Epithelial cell of proximal tubule (primary cell): Measurements from ENCODE around the gene SCGB1A1. TPM values are rescaled to one million over a fixed set of nuclear protein-coding genes. Genes with fewer than 3 reads are reported as not detected.
"Not testable (repeated sequence)": the region's sequence is repeated elsewhere in the genome, so short reads cannot be mapped to it uniquely, and the experiment has no call there.

ENCODE experiments used
- DNase-seq: peaks from one replicate; pipeline ENCODE4 v3.0.0-alpha.2; 2011; ENCODE audit warnings: low read depth
- H3K4me3 ChIP-seq: 2 replicates; pipeline ENCODE4 v1.5.1; 2011; ENCODE audit warnings: low read depth, mild to moderate bottlenecking, low read length
- CTCF ChIP-seq: conservative IDR thresholded peaks from 2 replicates; pipeline ENCODE4 v1.5.1; 2012; ENCODE audit warnings: low read depth, mild to moderate bottlenecking, low read length
- total RNA-seq: library from RNA; depleted of rRNA; stranded (reverse); fragments of >200 nt; gene quantifications from 2 replicates; pipeline ENCODE4 v1.2.3, GENCODE V29; 2015

The SCGB1A1 gene
- total RNA-seq, 1 donor from 2014 or later: not detected

- not testable (repeated sequence) for DNase-seq, H3K4me3 ChIP-seq
- peak; percentile 71 for TF ChIP-seq CTCF
Measured at GRCh38 chr11:62380821-62381245, 38.0 kb upstream of the SCGB1A1 start.

- DNase-seq: no peak
Measured at GRCh38 chr11:62383822-62384221, 35.0 kb upstream of the SCGB1A1 start.

GRCh38 chr11:62386083-62386482 is 32.8 kb upstream of the SCGB1A1 start:
- not testable (repeated sequence) for H3K4me3 ChIP-seq, DNase-seq

More at GRCh38 chr11:62383822-62384221, 35.0 kb upstream of the SCGB1A1 start:
- H3K4me3 ChIP-seq: no peak overlapping the region
- no peak for TF ChIP-seq CTCF

GRCh38 chr11:62387381-62387780 is 31.5 kb upstream of the SCGB1A1 start:
- no peak for TF ChIP-seq CTCF
- no peak for DNase-seq

GRCh38 chr11:62388999-62389398 is 29.8 kb upstream of the SCGB1A1 start:
- no peak for DNase-seq
- no peak for TF ChIP-seq CTCF
- no peak overlapping the region for H3K4me3 ChIP-seq

More at GRCh38 chr11:62387381-62387780, 31.5 kb upstream of the SCGB1A1 start:
- H3K4me3 ChIP-seq: no peak overlapping the region

- H3K4me3 ChIP-seq: no peak overlapping the region
- no peak for TF ChIP-seq CTCF
- DNase-seq: no peak
Measured at GRCh38 chr11:62390237-62390636, 28.6 kb upstream of the SCGB1A1 start.

GRCh38 chr11:62390722-62391121 is 28.1 kb upstream of the SCGB1A1 start:
- DNase-seq: no peak
- H3K4me3 ChIP-seq: no peak overlapping the region
- TF ChIP-seq CTCF: no peak
